Neutrophil (primary cell): ENCODE measurements around the gene CHD3.
A peak's percentile ranks its signal among the peaks of the same experiment; 100 is the strongest.

Source experiments
- H3K27ac ChIP-seq: fragments of 200-600 bp; sonication (generic); 2 replicates; pipeline ENCODE4 v1.5.1; 2016; ENCODE audit warnings: mild to moderate bottlenecking, moderate library complexity
- H3K27me3 ChIP-seq: fragments of 200-600 bp; sonication (generic); 2 replicates; pipeline ENCODE4 v1.6.0; 2016; ENCODE audit warnings: mild to moderate bottlenecking
- H3K36me3 ChIP-seq: fragments of 200-600 bp; sonication (generic); 2 replicates; pipeline ENCODE4 v1.5.1; 2017
- H3K4me1 ChIP-seq, 2 experiments: fragments of 200-600 bp in 1 of 2; sonication (generic) in 1 of 2; 1 replicate in 1 of 2; 2 replicates in 1 of 2; pipeline versions ENCODE4 v1.5.1 to v1.6.1; 2013 to 2016; ENCODE audit warnings: low read depth in 1 of 2, low read length in 1 of 2, mild to moderate bottlenecking in 1 of 2, moderate library complexity in 1 of 2; ENCODE audit not compliant: control insufficient read depth in 1 of 2, insufficient read depth in 1 of 2
- H3K4me3 ChIP-seq, 2 experiments: fragments of 200-600 bp in 1 of 2; sonication (generic) in 1 of 2; 1 replicate in 1 of 2; 2 replicates in 1 of 2; pipeline ENCODE4 v1.5.1; 2013 to 2016; ENCODE audit warnings: low read depth in 1 of 2, low read length in 1 of 2, mild to moderate bottlenecking in 1 of 2, moderate library complexity in 1 of 2
- H3K9me3 ChIP-seq: fragments of 200-600 bp; sonication (generic); 2 replicates; pipeline ENCODE4 v1.5.1; 2016
- CTCF ChIP-seq: fragments of 200-600 bp; sonication (generic); IDR thresholded peaks from 2 replicates; pipeline ENCODE4 v1.5.1; 2016; ENCODE audit warnings: antibody characterized with exemption

CHD3 gene

GRCh38 chr17:7909089-7909488 is 20.5 kb downstream of the CHD3 start:
- Histone ChIP-seq H3K4me1 (peaks cover 0 to 5% of the 10 kb centered on the region in 2 experiments), H3K27ac (no peak overlapping the region), H3K27me3 (no peaks in the 10 kb centered on the region), H3K4me3 (no peak overlapping the region), H3K36me3 (peaks cover 84% of the 10 kb centered on the region), H3K9me3 (no peaks in the 10 kb centered on the region)
- TF ChIP-seq CTCF = no peak

GRCh38 chr17:7910281-7910680 is 21.7 kb downstream of the CHD3 start:
- H3K36me3 ChIP-seq = peaks cover 72% of the 10 kb centered on the region
- no peak for TF ChIP-seq CTCF
- no peak overlapping the region for H3K27ac ChIP-seq
- H3K4me1 ChIP-seq = peaks cover 7 to 13% of the 10 kb centered on the region in 2 experiments
- no peaks in the 10 kb centered on the region for H3K27me3 ChIP-seq
- no peaks in the 10 kb centered on the region for H3K9me3 ChIP-seq
- H3K4me3 ChIP-seq = no peak overlapping the region

- no peak overlapping the region for H3K4me3 ChIP-seq
- peaks cover 67% of the 10 kb centered on the region for H3K36me3 ChIP-seq
- peaks cover 10 to 15% of the 10 kb centered on the region in 2 experiments for H3K4me1 ChIP-seq
- no peak for TF ChIP-seq CTCF
- no peaks in the 10 kb centered on the region for H3K27me3 ChIP-seq
- H3K27ac ChIP-seq = no peak overlapping the region
- no peaks in the 10 kb centered on the region for H3K9me3 ChIP-seq
Observed at GRCh38 chr17:7910711-7911110, 22.1 kb downstream of the CHD3 start.

- Histone ChIP-seq H3K4me3 (no peak overlapping the region), H3K9me3 (no peaks in the 10 kb centered on the region), H3K36me3 (peaks cover 63% of the 10 kb centered on the region), H3K27me3 (no peaks in the 10 kb centered on the region), H3K27ac (no peak overlapping the region), H3K4me1 (peaks cover 12 to 17% of the 10 kb centered on the region in 2 experiments)
- TF ChIP-seq CTCF = no peak
Observed at GRCh38 chr17:7911116-7911515, 22.5 kb downstream of the CHD3 start.

GRCh38 chr17:7912927-7913524 is 24.4 kb downstream of the CHD3 start:
- H3K27me3 ChIP-seq = no peaks in the 10 kb centered on the region
- peaks cover 44% of the 10 kb centered on the region for H3K36me3 ChIP-seq
- peak; percentile 47 for TF ChIP-seq CTCF
- H3K4me3 ChIP-seq = no peak overlapping the region
- peaks cover 23 to 27% of the 10 kb centered on the region in 2 experiments for H3K4me1 ChIP-seq
- H3K27ac ChIP-seq = no peak overlapping the region
- no peaks in the 10 kb centered on the region for H3K9me3 ChIP-seq
